AG10803 (cell line): ENCODE measurements around the gene CEP164.

ENCODE experiments used
- DNase-seq: peaks from one replicate; pipeline ENCODE4 v3.0.0; 2010; ENCODE audit warnings: low read depth
- H3K4me3 ChIP-seq: 2 replicates; pipeline ENCODE4 v1.5.1; 2011; ENCODE audit warnings: mild to moderate bottlenecking, low read length, control low read depth
- CTCF ChIP-seq: conservative IDR thresholded peaks from 2 replicates; pipeline ENCODE4 v1.5.1; 2011; ENCODE audit warnings: mild to moderate bottlenecking, low read length, control low read depth, inconsistent platforms

CEP164 gene

GRCh38 chr11:117427356-117427874 lies 99.8 kb downstream of the CEP164 start:
- no peak for TF ChIP-seq CTCF
- no peak for DNase-seq
- H3K4me3 ChIP-seq = no peak overlapping the region

- TF ChIP-seq CTCF = no peak
- DNase-seq = no peak
- no peak overlapping the region for H3K4me3 ChIP-seq
Measured at GRCh38 chr11:117428186-117428855, 100.7 kb downstream of the CEP164 start.

GRCh38 chr11:117428856-117429229 lies 101.2 kb downstream of the CEP164 start:
- no peak overlapping the region for H3K4me3 ChIP-seq
- DNase-seq = no peak
- no peak for TF ChIP-seq CTCF

- no peak for TF ChIP-seq CTCF
- DNase-seq = no peak
- H3K4me3 ChIP-seq = no peak overlapping the region
Measured at GRCh38 chr11:117430293-117430955, 102.8 kb downstream of the CEP164 start.

- TF ChIP-seq CTCF = no peak
- no peak for DNase-seq
- no peak overlapping the region for H3K4me3 ChIP-seq
Measured at GRCh38 chr11:117431436-117431835, 103.8 kb downstream of the CEP164 start.

GRCh38 chr11:117433717-117434116 lies 106.1 kb downstream of the CEP164 start:
- no peak for DNase-seq
- no peak overlapping the region for H3K4me3 ChIP-seq
- TF ChIP-seq CTCF = no peak

- DNase-seq = no peak
- TF ChIP-seq CTCF = no peak
- no peak overlapping the region for H3K4me3 ChIP-seq
Measured at GRCh38 chr11:117434481-117434880, 106.8 kb downstream of the CEP164 start.
